Lung (tissue), 12 donors: ENCODE measurements around the gene LGI4. TPM values are rescaled to one million over a fixed set of nuclear protein-coding genes. Genes with fewer than 3 reads are reported as not detected.

ENCODE experiments used
- ATAC-seq: fragments of 200-7000 bp; cut with Tn5 transposase; one replicate; pipeline ENCODE4 v1.9.1; 2020; ENCODE audit warnings: moderate number of reproducible peaks; ENCODE audit not compliant: insufficient read depth, low FRiP score
- DNase-seq, 3 donors: peaks; one replicate each; pipeline ENCODE4 v3.0.0-alpha.2; 2013 to 2017
- H3K27ac ChIP-seq, 2 donors: one replicate each; pipeline ENCODE4 v1.5.1; 2013; ENCODE audit warnings: mild to moderate bottlenecking in 2 of 2, moderate library complexity in 2 of 2, control low read depth in 1 of 2, inconsistent platforms in 1 of 2, low read depth in 1 of 2, low read length in 1 of 2
- H3K27me3 ChIP-seq, 3 donors: one replicate each; pipeline ENCODE4 v1.5.1; 2013; ENCODE audit warnings: low read length in 2 of 3; ENCODE audit not compliant: control insufficient read depth in 3 of 3, insufficient read depth in 3 of 3
- H3K36me3 ChIP-seq, 4 donors: one replicate each; pipeline ENCODE4 v1.5.1; 2013; ENCODE audit warnings: low read length in 4 of 4, mild to moderate bottlenecking in 1 of 4, moderate library complexity in 1 of 4; ENCODE audit not compliant: control insufficient read depth in 4 of 4, insufficient read depth in 4 of 4
- H3K4me1 ChIP-seq, 5 donors: one replicate each; pipeline ENCODE4 v1.5.1; 2013; ENCODE audit warnings: low read length in 5 of 5, mild to moderate bottlenecking in 2 of 5, moderate library complexity in 1 of 5; ENCODE audit not compliant: control insufficient read depth in 5 of 5, insufficient read depth in 5 of 5
- H3K4me3 ChIP-seq: one replicate; pipeline ENCODE4 v1.5.1; 2013; ENCODE audit warnings: mild to moderate bottlenecking, control low read depth, moderate library complexity
- H3K9ac ChIP-seq, 2 donors: one replicate each; pipeline ENCODE4 v1.5.1; 2013; ENCODE audit warnings: low read length in 2 of 2, control low read depth in 1 of 2; ENCODE audit not compliant: insufficient read depth in 1 of 2
- H3K9me3 ChIP-seq, 4 donors: one replicate each; pipeline ENCODE4 v1.5.1; 2013; ENCODE audit warnings: low read length in 3 of 4, mild to moderate bottlenecking in 1 of 4, moderate library complexity in 1 of 4; ENCODE audit not compliant: control insufficient read depth in 4 of 4, insufficient read depth in 3 of 4
- WGBS, 2 donors: extraction: QIAGEN DNeasy Blood & Tissue Kit; methylation state at CpG; one replicate each; pipeline ENCODE4 v1.1.7; 2013; 5-methylcytosine and 5-hydroxymethylcytosine counted together
- polyA plus RNA-seq, 2 donors: library from polyadenylated mRNA; stranded (reverse); fragments of 200-250 nt; gene quantifications; one replicate each; pipeline ENCODE4 v1.2.1, GENCODE V29; 2013
- total RNA-seq, 2 donors: library from RNA; depleted of rRNA in 1 of 2; stranded (reverse); fragments of >200 nt in 1 of 2; gene quantifications; one replicate each; pipeline ENCODE4 v1.2.1, GENCODE V29; 2014 to 2021
- TF ChIP-seq, protein P1 (sequence below): IDR thresholded peaks from 2 replicates; pipeline ENCODE4 v1.5.1; 2012; ENCODE audit warnings: mild to moderate bottlenecking; ENCODE audit errors: control extremely low read depth, extremely low read depth
- donor health status: control.
- donor health status: control.
- donor health status: Bipolar disorder and iron deficiency.
- donor health status: healthy.
- donor health status: DM: yes; HTN: yes; CAD: no.

LGI4 gene
- total and polyA plus RNA-seq, 4 donors: 1.6 to 11.2 (median 4.1) TPM

GRCh38 chr19:35112995-35113688 lies 21.7 kb downstream of the LGI4 start:
- no peak for DNase-seq
- no peak for ATAC-seq
- no peak overlapping the region for H3K4me3 ChIP-seq
- peaks cover 0 to 13% (median 3%) of the 10 kb centered on the region in 5 donors for H3K4me1 ChIP-seq
- H3K9me3 ChIP-seq: no peaks in the 10 kb centered on the region
- H3K36me3 ChIP-seq: no peaks in the 10 kb centered on the region
- H3K27ac ChIP-seq: no peak overlapping the region
- TF ChIP-seq, protein P1, sequence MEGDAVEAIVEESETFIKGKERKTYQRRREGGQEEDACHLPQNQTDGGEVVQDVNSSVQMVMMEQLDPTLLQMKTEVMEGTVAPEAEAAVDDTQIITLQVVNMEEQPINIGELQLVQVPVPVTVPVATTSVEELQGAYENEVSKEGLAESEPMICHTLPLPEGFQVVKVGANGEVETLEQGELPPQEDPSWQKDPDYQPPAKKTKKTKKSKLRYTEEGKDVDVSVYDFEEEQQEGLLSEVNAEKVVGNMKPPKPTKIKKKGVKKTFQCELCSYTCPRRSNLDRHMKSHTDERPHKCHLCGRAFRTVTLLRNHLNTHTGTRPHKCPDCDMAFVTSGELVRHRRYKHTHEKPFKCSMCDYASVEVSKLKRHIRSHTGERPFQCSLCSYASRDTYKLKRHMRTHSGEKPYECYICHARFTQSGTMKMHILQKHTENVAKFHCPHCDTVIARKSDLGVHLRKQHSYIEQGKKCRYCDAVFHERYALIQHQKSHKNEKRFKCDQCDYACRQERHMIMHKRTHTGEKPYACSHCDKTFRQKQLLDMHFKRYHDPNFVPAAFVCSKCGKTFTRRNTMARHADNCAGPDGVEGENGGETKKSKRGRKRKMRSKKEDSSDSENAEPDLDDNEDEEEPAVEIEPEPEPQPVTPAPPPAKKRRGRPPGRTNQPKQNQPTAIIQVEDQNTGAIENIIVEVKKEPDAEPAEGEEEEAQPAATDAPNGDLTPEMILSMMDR: no peak
- H3K9ac ChIP-seq: no peak overlapping the region
- 90% methylated on average over 15 of the region's 15 CpGs for WGBS, 2 donors
- no peaks in the 10 kb centered on the region for H3K27me3 ChIP-seq

- 58% methylated on average over 9 of the region's 9 CpGs for WGBS, 2 donors
- TF ChIP-seq, protein P1: no peak
Measured at GRCh38 chr19:35110974-35111373, 23.9 kb downstream of the LGI4 start.

GRCh38 chr19:35109395-35110112 lies 25.3 kb downstream of the LGI4 start:
- no peak overlapping the region for H3K9ac ChIP-seq
- no peaks in the 10 kb centered on the region for H3K9me3 ChIP-seq
- no peak overlapping the region for H3K27ac ChIP-seq
- no peak for DNase-seq
- peaks cover 0 to 5% (median under 1%) of the 10 kb centered on the region in 5 donors for H3K4me1 ChIP-seq
- no peaks in the 10 kb centered on the region for H3K27me3 ChIP-seq
- TF ChIP-seq, protein P1: no peak
- 76 to 82% methylated on average over 22 of the region's 22 CpGs for WGBS, 2 donors
- H3K36me3 ChIP-seq: no peaks in the 10 kb centered on the region
- ATAC-seq: no peak
- no peak overlapping the region for H3K4me3 ChIP-seq

More at GRCh38 chr19:35110974-35111373, 23.9 kb downstream of the LGI4 start:
- DNase-seq (no peak), ATAC-seq (no peak)
- no peaks in the 10 kb centered on the region for H3K9me3 ChIP-seq
- H3K27ac ChIP-seq: no peak overlapping the region
- no peaks in the 10 kb centered on the region for H3K36me3 ChIP-seq
- no peaks in the 10 kb centered on the region for H3K27me3 ChIP-seq
- H3K4me1 ChIP-seq: peaks cover 0 to 13% (median 4%) of the 10 kb centered on the region in 5 donors
- H3K4me3 ChIP-seq: no peak overlapping the region
- H3K9ac ChIP-seq: no peak overlapping the region
